PC-9 (cell line): ENCODE data around the gene GPRIN1. TPM values are rescaled to one million over a fixed set of nuclear protein-coding genes. Genes with fewer than 3 reads are reported as not detected.

Experiments used
- BruUV-seq: library from RNA; stranded (reverse); fragments of 400-500 nt; replicated peaks from 2 replicates; lab custom pipeline; 2021; lab: Mats Ljungman, UMichigan
- CTCF ChIA-PET: fragments of 300-600 bp; sonication (Branson Sonifier 250); formaldehyde crosslinking; loops from one replicate; lab custom pipeline; 2022; ENCODE audit warnings: antibody characterized with exemption; lab: Charles Lee
- POLR2A ChIA-PET: fragments of 300-600 bp; sonication (Branson Sonifier 250); formaldehyde crosslinking; loops from one replicate; lab custom pipeline; 2022; ENCODE audit warnings: antibody characterized with exemption; ENCODE audit not compliant: unreplicated experiment; lab: Charles Lee
- DNase-seq, 2 experiments: peaks; one replicate each; pipeline versions ENCODE4 v3.0.0 to v3.0.0-alpha.2; 2015 to 2022; ENCODE audit warnings: mixed read lengths in 1 of 2
- H2AFZ ChIP-seq: fragments of 200-600 bp; sonication (generic); 2 replicates; pipeline ENCODE4 v1.8.1; 2017; ENCODE audit warnings: antibody characterized with exemption
- H3F3A ChIP-seq: fragments of 200-600 bp; sonication (generic); 2 replicates; pipeline ENCODE4 v1.8.1; 2017; ENCODE audit warnings: antibody characterized with exemption, mild to moderate bottlenecking, low read depth; ENCODE audit not compliant: insufficient read depth
- H3K27ac ChIP-seq: fragments of 200-600 bp; sonication (generic); 2 replicates; pipeline ENCODE4 v1.6.1; 2016; ENCODE audit warnings: mixed run types
- H3K27me3 ChIP-seq: fragments of 200-600 bp; sonication (generic); 2 replicates; pipeline ENCODE4 v1.6.1; 2016; ENCODE audit warnings: low read depth, mixed run types; ENCODE audit not compliant: insufficient read depth
- H3K36me3 ChIP-seq: fragments of 200-600 bp; sonication (generic); 2 replicates; pipeline ENCODE4 v1.6.1; 2016; ENCODE audit warnings: low read depth, mixed run types
- H3K4me1 ChIP-seq: fragments of 200-600 bp; sonication (generic); replicated peaks from 2 replicates; pipeline ENCODE4 v1.6.1; 2016; ENCODE audit warnings: mixed run types; ENCODE audit not compliant: insufficient read depth
- H3K4me2 ChIP-seq: fragments of 200-600 bp; sonication (generic); 2 replicates; pipeline ENCODE4 v1.6.1; 2017; ENCODE audit warnings: mixed run types
- H3K4me3 ChIP-seq: fragments of 200-600 bp; sonication (generic); 2 replicates; pipeline ENCODE4 v1.6.1; 2016; ENCODE audit warnings: mixed run types
- H3K79me2 ChIP-seq: fragments of 200-600 bp; sonication (generic); 2 replicates; pipeline ENCODE4 v1.6.1; 2017; ENCODE audit warnings: low read depth, mixed run types
- H3K9me2 ChIP-seq: fragments of 200-600 bp; sonication (generic); 2 replicates; pipeline ENCODE4 v1.8.1; 2017; ENCODE audit warnings: mild to moderate bottlenecking; ENCODE audit not compliant: insufficient read depth
- H3K9me3 ChIP-seq: fragments of 200-600 bp; sonication (generic); 2 replicates; pipeline ENCODE4 v1.8.1; 2016; ENCODE audit warnings: low read depth; ENCODE audit not compliant: insufficient read depth
- H4K20me1 ChIP-seq: fragments of 200-600 bp; sonication (generic); 2 replicates; pipeline ENCODE4 v1.8.1; 2017; ENCODE audit not compliant: insufficient read depth
- EZH2 ChIP-seq: fragments of 200-600 bp; sonication (generic); IDR thresholded peaks from 2 replicates; pipeline ENCODE4 v1.8.0; 2017; ENCODE audit warnings: antibody characterized with exemption, low read depth
- intact Hi-C: fragments of 100-400 bp; cut with micrococcal nuclease; formaldehyde crosslinking; loops from one replicate; pipeline ENCODE4 v1.10.0; 2022; ENCODE audit not compliant: unreplicated experiment
- total RNA-seq: library from RNA; stranded (reverse); gene quantifications from 2 replicates; pipeline ENCODE4 v1.2.3, GENCODE V29; 2021
- TF ChIP-seq, protein P1 (sequence below): fragments of 200-600 bp; sonication (generic); conservative IDR thresholded peaks from 2 replicates; pipeline ENCODE4 v1.6.1; 2017; ENCODE audit warnings: mixed run types, antibody characterized with exemption, mild to moderate bottlenecking, moderate library complexity

Gene GPRIN1
- total RNA-seq, 1 experiment from 2014 or later = 7.2 TPM

DNA sequence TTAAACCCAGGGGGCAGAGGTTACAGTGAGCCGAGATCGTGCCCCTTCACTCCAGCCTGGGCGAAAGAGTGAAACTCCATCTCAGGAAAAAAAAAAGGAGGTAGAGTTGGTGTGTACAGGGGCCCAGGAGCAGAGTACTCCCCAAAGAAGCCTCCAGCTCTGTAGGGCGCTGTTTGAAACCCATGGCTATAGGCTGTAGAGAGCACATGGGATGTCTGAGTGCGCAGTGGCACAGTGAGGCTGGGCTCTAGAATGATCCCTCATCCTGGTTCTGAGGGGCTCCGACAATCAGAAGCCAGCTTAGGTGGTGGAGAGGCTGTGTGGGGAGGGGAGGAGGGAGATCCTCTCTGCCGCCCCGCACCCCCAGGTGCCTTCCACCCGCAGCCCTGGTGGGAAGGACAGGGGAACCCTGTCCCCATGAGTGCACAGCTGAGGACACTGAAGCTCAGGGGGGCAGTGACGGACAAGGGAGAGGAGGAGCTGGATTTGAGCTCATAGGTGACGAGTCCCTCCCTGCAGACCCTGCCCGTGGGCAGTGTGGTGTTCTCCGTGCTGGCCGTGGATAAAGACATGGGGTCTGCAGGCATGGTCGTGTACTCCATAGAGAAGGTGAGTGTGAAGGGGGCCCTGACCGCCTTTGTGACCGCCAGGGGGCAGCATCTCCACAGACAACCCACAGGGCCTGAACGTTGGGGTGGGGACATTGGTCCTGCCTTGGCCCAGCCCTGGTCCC, 36.2 kb downstream of the GPRIN1 start:
- POLR2A ChIA-PET = no interaction called here

DNA sequence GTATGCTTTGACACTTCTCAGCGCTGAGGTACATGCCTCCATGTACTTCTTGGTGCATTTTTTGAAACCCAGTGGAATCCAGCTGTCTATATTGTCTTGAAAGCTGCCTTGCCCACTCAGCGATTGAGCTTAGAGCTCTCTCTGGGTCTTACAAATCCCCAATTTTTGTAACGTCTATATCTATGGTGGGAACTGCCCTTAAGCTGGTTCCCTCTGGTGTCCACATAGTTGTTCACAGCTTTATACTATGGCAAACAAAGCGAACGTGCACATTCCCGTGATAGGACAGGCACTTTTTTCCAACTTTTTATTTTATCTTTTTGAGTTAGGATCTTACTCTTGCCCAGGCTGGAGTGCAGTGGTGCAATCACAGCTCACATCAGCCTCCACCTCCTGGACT, 39.9 kb downstream of the GPRIN1 start:
- Histone ChIP-seq H3K27ac (no peak overlapping the region), H3K4me3 (no peak overlapping the region), H3K4me2 (no peak overlapping the region), H3K36me3 (no peaks in the 10 kb centered on the region), H3K9me3 (no peaks in the 10 kb centered on the region), H3K79me2 (no peaks in the 10 kb centered on the region), H3K9me2 (no peaks in the 10 kb centered on the region), H2AFZ (no peak overlapping the region), H3K4me1 (no peaks in the 10 kb centered on the region), H3F3A (peaks cover 4% of the 10 kb centered on the region; the same call in 1 of the 2 replicates), H3K27me3 (no peaks in the 10 kb centered on the region), H4K20me1 (no peaks in the 10 kb centered on the region)
- CTCF ChIA-PET = interaction anchor here (0.6 kb wide), 1 partner anchor 161 kb away, joined by 6 read pairs; no protein-coding TSS in a partner anchor
- DNase-seq = no peak
- TF ChIP-seq, protein P1, sequence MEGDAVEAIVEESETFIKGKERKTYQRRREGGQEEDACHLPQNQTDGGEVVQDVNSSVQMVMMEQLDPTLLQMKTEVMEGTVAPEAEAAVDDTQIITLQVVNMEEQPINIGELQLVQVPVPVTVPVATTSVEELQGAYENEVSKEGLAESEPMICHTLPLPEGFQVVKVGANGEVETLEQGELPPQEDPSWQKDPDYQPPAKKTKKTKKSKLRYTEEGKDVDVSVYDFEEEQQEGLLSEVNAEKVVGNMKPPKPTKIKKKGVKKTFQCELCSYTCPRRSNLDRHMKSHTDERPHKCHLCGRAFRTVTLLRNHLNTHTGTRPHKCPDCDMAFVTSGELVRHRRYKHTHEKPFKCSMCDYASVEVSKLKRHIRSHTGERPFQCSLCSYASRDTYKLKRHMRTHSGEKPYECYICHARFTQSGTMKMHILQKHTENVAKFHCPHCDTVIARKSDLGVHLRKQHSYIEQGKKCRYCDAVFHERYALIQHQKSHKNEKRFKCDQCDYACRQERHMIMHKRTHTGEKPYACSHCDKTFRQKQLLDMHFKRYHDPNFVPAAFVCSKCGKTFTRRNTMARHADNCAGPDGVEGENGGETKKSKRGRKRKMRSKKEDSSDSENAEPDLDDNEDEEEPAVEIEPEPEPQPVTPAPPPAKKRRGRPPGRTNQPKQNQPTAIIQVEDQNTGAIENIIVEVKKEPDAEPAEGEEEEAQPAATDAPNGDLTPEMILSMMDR = no peak
- no peak for TF ChIP-seq EZH2
- intact Hi-C loops = loop anchor here (5.0 kb wide), 1 partner anchor 387 kb away; no protein-coding TSS in a partner anchor
- BruUV-seq = no TSS peak
- POLR2A ChIA-PET = no interaction called here

More for the DNA sequence above, 36.2 kb downstream of the GPRIN1 start:
- peaks cover 8% of the 10 kb centered on the region; the same call in 1 of the 2 replicates for H3F3A ChIP-seq
- 0 out of 2 replicates have a peak, but pooled peaks cover 4% of the 10 kb centered on the region for H3K4me1 ChIP-seq
- no peaks in the 10 kb centered on the region for H3K9me2 ChIP-seq
- H3K4me2 ChIP-seq = no peak overlapping the region
- H3K27ac ChIP-seq = no peak overlapping the region
- H3K36me3 ChIP-seq = no peaks in the 10 kb centered on the region
- H4K20me1 ChIP-seq = no peaks in the 10 kb centered on the region
- BruUV-seq = no TSS peak
- no peak for TF ChIP-seq EZH2
- TF ChIP-seq, protein P1 = peak; percentile 90
- intact Hi-C loops = loop anchor here (1.0 to 5.0 kb wide), 2 partner anchors 74 to 384 kb away; partner anchors contain the start of gene TSPAN17
- DNase-seq = peak in 1 of 2 experiments; percentile 62
- H3K27me3 ChIP-seq = no peaks in the 10 kb centered on the region
- no peaks in the 10 kb centered on the region for H3K9me3 ChIP-seq
- CTCF ChIA-PET = interaction anchor here (0.5 to 0.9 kb wide), 5 partner anchors 14 to 552 kb away, joined by 3 to 6 read pairs (median 3); partner anchors contain the start of genes CLTB and RNF44
- H3K79me2 ChIP-seq = no peaks in the 10 kb centered on the region
- no peak overlapping the region for H3K4me3 ChIP-seq
- no peak overlapping the region for H2AFZ ChIP-seq

DNA sequence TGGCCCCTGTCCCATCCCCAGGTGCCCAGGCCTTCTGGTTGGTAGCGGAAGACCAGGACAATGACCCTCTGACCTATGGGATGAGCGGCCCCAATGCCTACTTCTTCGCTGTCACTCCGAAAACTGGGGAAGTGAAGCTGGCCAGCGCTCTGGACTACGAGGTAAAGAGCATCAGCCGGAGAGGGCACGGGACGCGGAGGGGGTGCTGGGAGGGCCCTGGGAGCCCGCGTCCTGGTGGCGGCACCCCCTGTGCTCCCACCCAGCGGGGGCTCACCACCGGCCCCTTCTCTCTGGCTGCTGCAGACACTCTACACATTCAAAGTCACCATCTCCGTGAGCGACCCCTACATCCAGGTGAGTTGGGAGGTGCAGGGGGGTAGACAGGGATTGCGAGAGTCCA, 41.3 kb downstream of the GPRIN1 start:
- Histone ChIP-seq H3K27ac (no peak overlapping the region), H3K4me3 (no peak overlapping the region), H2AFZ (no peak overlapping the region), H3K9me2 (no peaks in the 10 kb centered on the region), H3F3A (peaks cover 4% of the 10 kb centered on the region; the same call in 1 of the 2 replicates), H3K4me2 (no peak overlapping the region), H4K20me1 (no peaks in the 10 kb centered on the region), H3K79me2 (no peaks in the 10 kb centered on the region), H3K36me3 (no peaks in the 10 kb centered on the region), H3K4me1 (no peaks in the 10 kb centered on the region), H3K9me3 (no peaks in the 10 kb centered on the region), H3K27me3 (no peaks in the 10 kb centered on the region)
- no TSS peak for BruUV-seq
- TF ChIP-seq, protein P1 = no peak
- TF ChIP-seq EZH2 = no peak
- ChIA-PET POLR2A (no interaction called here), CTCF (no interaction called here)
- no peak for DNase-seq
- intact Hi-C loops = no loop called here
